Mesodermal cell (in vitro differentiated cells): Measurements from ENCODE around the gene GNPAT.

ENCODE experiments used
- H3K27ac ChIP-seq: 2 replicates; pipeline ENCODE4 v1.7.0; 2013; ENCODE audit warnings: mild to moderate bottlenecking, low read depth, low read length, moderate library complexity; ENCODE audit not compliant: severe bottlenecking
- H3K36me3 ChIP-seq: 2 replicates; pipeline ENCODE4 v1.7.1; 2013; ENCODE audit warnings: mild to moderate bottlenecking, low read length, moderate library complexity; ENCODE audit not compliant: control insufficient read depth, insufficient read depth
- H3K4me1 ChIP-seq: one replicate; pipeline ENCODE4 v1.7.1; 2013; ENCODE audit warnings: mild to moderate bottlenecking, low read length; ENCODE audit not compliant: insufficient read depth, control insufficient read depth, poor library complexity, severe bottlenecking
- H3K4me3 ChIP-seq: 2 replicates; pipeline ENCODE4 v1.7.0; 2013; ENCODE audit warnings: low read length, control low read depth, mild to moderate bottlenecking; ENCODE audit not compliant: insufficient read depth, poor library complexity, severe bottlenecking; ENCODE audit errors: extremely low read depth
- H3K9me3 ChIP-seq: 2 replicates; pipeline ENCODE4 v1.7.1; 2013; ENCODE audit warnings: mild to moderate bottlenecking, low read length, moderate library complexity; ENCODE audit not compliant: control insufficient read depth
- WGBS, 2 experiments: methylation state at CpG; one replicate each; pipeline ENCODE4 v1.1.5; 2013; ENCODE audit warnings: missing lambda C conversion rate in 2 of 2; ENCODE audit not compliant: insufficient coverage in 2 of 2; 5-methylcytosine and 5-hydroxymethylcytosine counted together

Gene GNPAT

DNA sequence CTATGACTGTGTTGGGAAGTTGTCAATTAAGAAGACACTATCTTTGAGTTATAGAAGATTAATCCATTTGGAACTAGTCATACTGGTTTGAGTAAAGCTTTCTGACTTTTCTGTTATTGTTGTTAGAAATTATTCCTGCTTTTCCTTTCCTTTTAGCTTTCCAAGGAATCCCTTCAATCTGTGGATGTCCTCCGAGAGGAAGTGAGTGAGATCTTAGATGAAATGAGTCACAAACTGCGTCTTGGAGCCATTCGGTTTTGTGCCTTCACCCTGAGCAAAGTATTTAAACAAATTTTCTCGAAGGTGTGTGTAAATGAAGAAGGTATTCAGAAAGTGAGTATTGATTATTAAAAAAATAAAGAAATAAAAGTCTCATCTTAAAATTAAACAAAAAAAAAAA is 19.3 kb downstream of the GNPAT start:
- no peak overlapping the region for H3K4me3 ChIP-seq
- peaks cover 85% of the 10 kb centered on the region for H3K36me3 ChIP-seq
- WGBS, 2 experiments = no CpG with 5 or more reads among the region's 4 CpGs
- no peaks in the 10 kb centered on the region for H3K4me1 ChIP-seq
- H3K9me3 ChIP-seq = peaks cover 14% of the 10 kb centered on the region
- no peak overlapping the region for H3K27ac ChIP-seq

DNA sequence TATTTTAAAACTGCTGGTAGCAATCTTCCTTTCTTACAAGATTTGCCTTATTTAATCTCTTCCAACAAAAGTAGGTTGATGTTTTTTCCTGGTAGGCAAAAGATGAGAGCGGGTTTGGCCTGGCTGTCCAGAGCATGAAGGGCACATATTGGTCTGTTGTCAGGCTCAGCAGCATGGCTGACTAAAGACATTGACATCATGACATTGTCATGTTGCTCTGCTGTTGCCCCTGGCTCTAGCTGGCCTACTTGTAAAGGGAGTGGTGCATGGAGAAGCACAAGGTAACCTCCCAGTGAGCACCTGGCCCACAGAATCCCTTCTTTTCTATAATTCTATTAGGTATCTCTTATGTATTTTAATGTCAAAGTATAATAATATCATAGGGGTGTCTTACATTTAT is 23.6 kb downstream of the GNPAT start:
- H3K27ac ChIP-seq = no peak overlapping the region
- peaks cover 4% of the 10 kb centered on the region for H3K9me3 ChIP-seq
- no peak overlapping the region for H3K4me3 ChIP-seq
- peaks cover 84% of the 10 kb centered on the region for H3K36me3 ChIP-seq
- no peaks in the 10 kb centered on the region for H3K4me1 ChIP-seq
- 100% methylated on average over 1 of the region's 1 CpG for whole genome bisulfite sequencing, 2 experiments

GRCh38 chr1:231265379-231265778 is 24.4 kb downstream of the GNPAT start:
- no peaks in the 10 kb centered on the region for H3K9me3 ChIP-seq
- whole genome bisulfite sequencing, 2 experiments = 100% methylated on average over 2 of the region's 3 CpGs; no CpG with 5 or more reads in 1 of the 2 experiments
- H3K27ac ChIP-seq = no peak overlapping the region
- H3K4me3 ChIP-seq = no peak overlapping the region
- H3K4me1 ChIP-seq = no peaks in the 10 kb centered on the region
- peaks cover 84% of the 10 kb centered on the region for H3K36me3 ChIP-seq

GRCh38 chr1:231266811-231267322 is 25.9 kb downstream of the GNPAT start:
- 0% methylated on average over 1 of the region's 1 CpG for WGBS, 2 experiments
- H3K27ac ChIP-seq = no peak overlapping the region
- peaks cover 83% of the 10 kb centered on the region for H3K36me3 ChIP-seq

DNA sequence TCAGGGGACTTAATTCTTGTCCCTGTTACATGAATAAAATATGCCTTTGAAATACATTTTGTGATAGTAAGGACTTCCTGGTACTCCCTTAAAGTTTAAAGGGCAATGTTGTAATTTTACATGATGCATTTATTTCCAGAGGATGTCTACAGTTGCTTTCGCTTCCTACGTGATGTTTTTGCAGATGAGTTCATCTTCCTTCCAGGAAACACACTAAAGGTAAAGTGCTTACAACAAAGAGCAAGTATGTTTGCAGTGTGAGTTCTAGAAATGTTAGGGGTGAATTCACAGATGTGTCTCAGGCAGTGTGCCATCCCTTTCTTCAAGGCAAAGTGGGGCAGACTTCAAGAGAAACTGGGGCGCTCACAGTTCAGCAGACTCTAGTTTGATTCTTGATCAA is 31.2 kb downstream of the GNPAT start:
- Histone ChIP-seq H3K27ac (no peak overlapping the region), H3K4me3 (no peak overlapping the region), H3K4me1 (peaks cover 2% of the 10 kb centered on the region), H3K9me3 (no peaks in the 10 kb centered on the region), H3K36me3 (peaks cover 75% of the 10 kb centered on the region)
- 100% methylated on average over 2 of the region's 3 CpGs; no CpG with 5 or more reads in 1 of the 2 experiments for WGBS, 2 experiments

More at GRCh38 chr1:231266811-231267322, 25.9 kb downstream of the GNPAT start:
- Histone ChIP-seq H3K9me3 (no peaks in the 10 kb centered on the region), H3K4me3 (no peak overlapping the region), H3K4me1 (no peaks in the 10 kb centered on the region)

GRCh38 chr1:231272880-231273279 is 31.9 kb downstream of the GNPAT start:
- Histone ChIP-seq H3K36me3 (peaks cover 74% of the 10 kb centered on the region), H3K27ac (no peak overlapping the region), H3K9me3 (no peaks in the 10 kb centered on the region), H3K4me3 (no peak overlapping the region), H3K4me1 (peaks cover 2% of the 10 kb centered on the region)
- 89 to 100% methylated on average over 2 of the region's 2 CpGs for WGBS, 2 experiments

DNA sequence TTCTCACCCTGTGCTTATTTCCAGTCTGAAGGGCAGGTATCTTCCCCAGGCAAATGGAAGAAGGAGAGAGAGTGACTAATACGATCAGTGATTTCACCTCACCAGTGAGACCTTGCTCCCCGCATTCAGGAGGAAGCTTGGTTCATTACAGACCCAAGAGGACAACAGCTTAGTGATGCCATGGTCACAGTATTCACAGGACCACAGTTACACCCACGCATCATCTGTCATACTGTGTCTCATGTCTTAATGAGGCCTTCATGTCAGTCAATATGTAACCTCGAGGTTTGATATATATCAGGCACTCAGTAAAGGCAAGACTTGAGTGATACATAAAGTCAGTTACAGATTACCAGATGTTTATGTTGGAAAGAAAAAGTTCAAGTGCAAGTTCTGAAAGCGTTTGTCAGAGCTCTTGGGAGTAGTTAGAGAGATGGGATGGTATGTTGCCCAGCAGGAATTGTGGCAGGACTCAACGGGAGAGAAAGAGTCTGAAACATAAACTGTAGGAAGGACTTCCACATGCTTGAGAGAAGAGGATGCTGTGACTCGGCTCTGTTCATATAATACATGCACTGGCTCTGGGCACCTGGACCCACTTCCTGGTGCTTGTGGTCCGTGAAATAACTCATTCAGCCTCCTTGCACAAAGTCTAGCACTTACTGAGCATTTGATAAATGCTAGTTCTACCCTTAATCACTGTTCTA is 33.3 kb downstream of the GNPAT start:
- WGBS, 2 experiments = 93 to 97% methylated on average over 6 to 8 of the region's 8 CpGs
- no peak overlapping the region for H3K4me3 ChIP-seq
- no peaks in the 10 kb centered on the region for H3K9me3 ChIP-seq
- H3K27ac ChIP-seq = no peak overlapping the region
- H3K36me3 ChIP-seq = peaks cover 66% of the 10 kb centered on the region
- peaks cover 2% of the 10 kb centered on the region for H3K4me1 ChIP-seq

DNA sequence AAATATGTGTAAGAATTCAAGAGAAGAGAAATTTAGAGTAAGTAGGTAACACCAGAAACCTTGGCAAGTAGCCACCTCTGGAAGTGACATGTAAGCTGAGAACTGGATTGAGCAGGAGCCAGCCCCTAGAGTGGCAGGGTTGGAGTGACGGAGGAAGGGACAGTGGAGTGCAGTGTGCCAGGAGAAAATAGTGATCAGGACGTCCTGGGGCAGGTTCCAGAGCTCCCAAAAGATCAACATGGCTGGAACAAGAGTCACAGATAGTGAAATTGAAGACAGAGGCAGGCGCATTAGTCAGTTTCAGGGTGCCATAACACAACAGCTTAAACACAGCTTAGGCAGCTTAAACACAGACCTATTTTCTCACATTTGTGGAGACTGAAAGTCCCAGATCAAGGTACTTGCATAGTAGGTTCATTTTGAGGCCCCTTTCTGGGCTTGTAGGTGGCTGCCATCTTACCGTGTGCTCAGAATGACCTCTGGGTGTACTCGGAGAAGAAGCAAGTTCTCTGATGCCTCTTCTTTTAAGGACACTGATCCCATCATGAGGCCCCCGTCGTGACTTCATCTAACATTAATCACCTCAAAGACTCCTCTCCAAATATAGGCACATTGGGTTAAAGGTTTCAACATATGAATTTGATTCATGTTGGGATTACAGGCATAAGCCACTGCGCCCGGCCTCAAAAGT is 37.2 kb downstream of the GNPAT start:
- WGBS, 2 experiments = 91 to 98% methylated on average over 6 to 7 of the region's 9 CpGs
- Histone ChIP-seq H3K4me1 (no peaks in the 10 kb centered on the region), H3K9me3 (no peaks in the 10 kb centered on the region), H3K36me3 (peaks cover 39% of the 10 kb centered on the region), H3K4me3 (no peak overlapping the region), H3K27ac (no peak overlapping the region)

- no peaks in the 10 kb centered on the region for H3K9me3 ChIP-seq
- no peaks in the 10 kb centered on the region for H3K4me1 ChIP-seq
- H3K36me3 ChIP-seq = peaks cover 32% of the 10 kb centered on the region
- no peak overlapping the region for H3K27ac ChIP-seq
- WGBS, 2 experiments = no CpG with 5 or more reads among the region's 1 CpG
- H3K4me3 ChIP-seq = no peak overlapping the region
Measured at GRCh38 chr1:231279081-231279480, 38.1 kb downstream of the GNPAT start.

GRCh38 chr1:231279683-231280082 is 38.7 kb downstream of the GNPAT start:
- Histone ChIP-seq H3K4me3 (no peak overlapping the region), H3K27ac (no peak overlapping the region), H3K4me1 (no peaks in the 10 kb centered on the region), H3K9me3 (no peaks in the 10 kb centered on the region), H3K36me3 (peaks cover 26% of the 10 kb centered on the region)
- WGBS, 2 experiments = 85 to 90% methylated on average over 1 to 4 of the region's 7 CpGs

- Histone ChIP-seq H3K27ac (no peak overlapping the region), H3K4me1 (no peaks in the 10 kb centered on the region), H3K9me3 (no peaks in the 10 kb centered on the region), H3K4me3 (no peak overlapping the region), H3K36me3 (no peaks in the 10 kb centered on the region)
- WGBS, 2 experiments = 73 to 75% methylated on average over 3 to 4 of the region's 6 CpGs
Measured at GRCh38 chr1:231284441-231284840, 43.4 kb downstream of the GNPAT start.
